Measurements from ENCODE around the gene CGA.

CGA gene

DNA sequence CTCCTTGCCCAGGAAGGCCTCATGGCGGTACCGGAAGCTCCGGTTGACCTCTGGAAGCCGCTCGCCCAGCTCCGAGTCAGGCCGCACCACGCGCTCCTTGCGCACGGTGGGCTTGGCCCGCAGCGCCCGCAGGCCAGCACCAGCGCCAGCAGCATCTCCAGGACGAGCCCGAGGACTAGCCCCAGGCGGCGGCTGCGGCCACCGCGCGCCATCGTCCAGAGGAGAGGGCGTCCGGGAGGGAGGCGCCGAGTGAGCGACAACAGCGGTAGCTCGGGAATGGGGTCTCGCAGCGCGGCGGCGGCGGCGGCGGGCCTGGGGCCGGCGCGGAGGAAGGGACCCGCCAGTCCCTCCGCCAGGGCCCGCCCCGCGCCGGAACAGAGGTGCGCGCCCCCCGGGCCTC lies 27.6 kb upstream of the CGA start:
- TF ChIP-seq, protein P1, sequence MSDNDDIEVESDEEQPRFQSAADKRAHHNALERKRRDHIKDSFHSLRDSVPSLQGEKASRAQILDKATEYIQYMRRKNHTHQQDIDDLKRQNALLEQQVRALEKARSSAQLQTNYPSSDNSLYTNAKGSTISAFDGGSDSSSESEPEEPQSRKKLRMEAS (IDR thresholded peaks at IDR 0.05; ENCODE audit: low read depth, low read length), result no peak
- no peak for TF ChIP-seq CTCF (IDR thresholded peaks at IDR 0.05; ENCODE audit: low read depth, low read length)
- no peak overlapping the region for H3K4me3 ChIP-seq (ENCODE audit: low read depth, low read length)

DNA sequence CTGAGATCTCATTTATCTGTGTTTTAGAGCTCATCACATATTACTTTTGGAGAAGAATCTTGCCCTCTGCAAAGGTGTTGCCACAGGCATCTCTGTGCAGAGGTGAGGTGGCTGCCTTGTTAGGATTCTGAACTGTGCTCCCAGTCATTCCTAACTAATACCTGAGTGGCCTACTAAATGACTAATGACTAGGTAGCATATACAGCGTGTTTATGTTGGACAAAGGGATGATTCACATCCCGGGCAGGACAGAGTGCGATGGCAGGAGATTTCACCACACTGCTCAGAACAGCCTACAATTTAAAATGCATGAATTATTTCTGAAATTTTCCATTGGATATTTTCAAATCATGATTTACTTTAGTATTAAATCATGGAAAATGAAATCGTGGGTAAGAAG lies 23.1 kb upstream of the CGA start:
- no peak overlapping the region for H3K4me3 ChIP-seq (ENCODE audit: low read depth, low read length)
- no peak for DNase-seq (ENCODE audit: low read depth)
- TF ChIP-seq MYC (IDR thresholded peaks at IDR 0.05; ENCODE audit: low read depth, low read length) (no peak), POLR2A (IDR thresholded peaks at IDR 0.05; ENCODE audit: extremely low read depth, insufficient read length) (no peak), CTCF (IDR thresholded peaks at IDR 0.05; ENCODE audit: low read depth, low read length) (no peak)
- TF ChIP-seq, protein P1 (IDR thresholded peaks at IDR 0.05; ENCODE audit: low read depth, low read length), result no peak

More for the DNA sequence above, 27.6 kb upstream of the CGA start:
- DNase-seq (ENCODE audit: low read depth), result no peak

GRCh38 chr6:87116922-87117321 lies 22.0 kb upstream of the CGA start:
- no peak overlapping the region for H3K4me3 ChIP-seq (ENCODE audit: low read depth, low read length)
- DNase-seq (ENCODE audit: low read depth), result peak; percentile 51
- TF ChIP-seq, protein P1 (IDR thresholded peaks at IDR 0.05; ENCODE audit: low read depth, low read length), result no peak
- TF ChIP-seq MYC (IDR thresholded peaks at IDR 0.05; ENCODE audit: low read depth, low read length) (no peak), CTCF (IDR thresholded peaks at IDR 0.05; ENCODE audit: low read depth, low read length) (no peak), POLR2A (IDR thresholded peaks at IDR 0.05; ENCODE audit: extremely low read depth, insufficient read length) (no peak)

- H3K4me3 ChIP-seq (ENCODE audit: low read depth, low read length), result no peak overlapping the region
- peak; percentile 7 for DNase-seq (ENCODE audit: low read depth)
- no peak for TF ChIP-seq CTCF (IDR thresholded peaks at IDR 0.05; ENCODE audit: low read depth, low read length)
- no peak for TF ChIP-seq POLR2A (IDR thresholded peaks at IDR 0.05; ENCODE audit: extremely low read depth, insufficient read length)
- no peak for TF ChIP-seq MYC (IDR thresholded peaks at IDR 0.05; ENCODE audit: low read depth, low read length)
- TF ChIP-seq, protein P1 (IDR thresholded peaks at IDR 0.05; ENCODE audit: low read depth, low read length), result no peak
Observed at GRCh38 chr6:87115402-87116135, 20.7 kb upstream of the CGA start.

- peak; percentile 21 for DNase-seq (ENCODE audit: low read depth)
- TF ChIP-seq CTCF (IDR thresholded peaks at IDR 0.05; ENCODE audit: low read depth, low read length), result no peak
- no peak for TF ChIP-seq MYC (IDR thresholded peaks at IDR 0.05; ENCODE audit: low read depth, low read length)
- no peak for TF ChIP-seq POLR2A (IDR thresholded peaks at IDR 0.05; ENCODE audit: extremely low read depth, insufficient read length)
- TF ChIP-seq, protein P1 (IDR thresholded peaks at IDR 0.05; ENCODE audit: low read depth, low read length), result no peak
- H3K4me3 ChIP-seq (ENCODE audit: low read depth, low read length), result no peak overlapping the region
Observed at GRCh38 chr6:87110636-87111035, 15.7 kb upstream of the CGA start.
